Measurements from ENCODE around the gene RTL10. TPM values are rescaled to one million over a fixed set of nuclear protein-coding genes. Genes with fewer than 3 reads are reported as not detected.

The RTL10 gene
- total and polyA plus RNA-seq, 7 experiments from 2014 or later = 14.9 to 36.8 (median 20.8) TPM

- intact Hi-C loops (cut with micrococcal nuclease) = no loop called here
- peaks cover 0 to 15% (median 0%) of the 10 kb centered on the region in 5 donors for H3K27me3 Mint-ChIP-seq
- H3K9me3 ChIP-seq (ENCODE audit: control insufficient read depth in 2 of 3, low read length in 3 of 3) = no peaks in the 10 kb centered on the region
- ChIA-PET CTCF (no interaction called here), POLR2A (interaction anchor here (1.3 kb wide), 1 partner anchor 17 kb away, joined by 4 read pairs; no protein-coding TSS in a partner anchor)
- H3K27ac Mint-ChIP-seq = peak overlapping the region in 4 of 9 donors; percentile 24 to 62 (median 54)
- DNase-seq (peak in 1 of 9 donors; percentile 2), ATAC-seq (no peak)
- H3K4me3 Mint-ChIP-seq = no peak overlapping the region
- no peak overlapping the region for H3K27ac ChIP-seq (ENCODE audit: low read depth, low read length)
- no peaks in the 10 kb centered on the region for H3K4me1 ChIP-seq (ENCODE audit: control insufficient read depth in 2 of 2, insufficient read depth in 2 of 2, low read length in 2 of 2)
- H3K4me1 Mint-ChIP-seq = peaks cover 0 to 13% (median 7%) of the 10 kb centered on the region in 7 donors
- H3K36me3 ChIP-seq (ENCODE audit: control insufficient read depth in 2 of 3, insufficient read depth in 3 of 3, low read length in 3 of 3) = no peaks in the 10 kb centered on the region
- no peak overlapping the region for H3K4me3 ChIP-seq (ENCODE audit: low read length)
- H3K36me3 Mint-ChIP-seq = peaks cover 0 to 4% (median 4%) of the 10 kb centered on the region in 5 donors
- no peaks in the 10 kb centered on the region for H3K9me3 Mint-ChIP-seq
- H3K27me3 ChIP-seq (ENCODE audit: control insufficient read depth in 2 of 2, insufficient read depth in 2 of 2, low read length in 2 of 2) = no peaks in the 10 kb centered on the region
Observed at GRCh38 chr22:19868333-19868732, 13.7 kb upstream of the RTL10 start.

- ATAC-seq (no peak), DNase-seq (no peak)
- peaks cover 0 to 13% (median 7%) of the 10 kb centered on the region in 7 donors for H3K4me1 Mint-ChIP-seq
- ChIA-PET POLR2A (no interaction called here), CTCF (no interaction called here)
- Histone ChIP-seq H3K4me3 (ENCODE audit: low read length) (no peak overlapping the region), H3K4me1 (ENCODE audit: control insufficient read depth in 2 of 2, insufficient read depth in 2 of 2, low read length in 2 of 2) (no peaks in the 10 kb centered on the region), H3K27ac (ENCODE audit: low read depth, low read length) (no peak overlapping the region), H3K27me3 (ENCODE audit: control insufficient read depth in 2 of 2, insufficient read depth in 2 of 2, low read length in 2 of 2) (no peaks in the 10 kb centered on the region), H3K36me3 (ENCODE audit: control insufficient read depth in 2 of 3, insufficient read depth in 3 of 3, low read length in 3 of 3) (no peaks in the 10 kb centered on the region), H3K9me3 (ENCODE audit: control insufficient read depth in 2 of 3, low read length in 3 of 3) (no peaks in the 10 kb centered on the region)
- intact Hi-C loops (cut with micrococcal nuclease) = no loop called here
- H3K27ac Mint-ChIP-seq = peak overlapping the region in 1 of 9 donors; percentile 62
- peaks cover 0 to 4% (median 4%) of the 10 kb centered on the region in 5 donors for H3K36me3 Mint-ChIP-seq
- no peak overlapping the region for H3K4me3 Mint-ChIP-seq
- peaks cover 0 to 15% (median 0%) of the 10 kb centered on the region in 5 donors for H3K27me3 Mint-ChIP-seq
- H3K9me3 Mint-ChIP-seq = no peaks in the 10 kb centered on the region
Observed at GRCh38 chr22:19867617-19868016, 12.9 kb upstream of the RTL10 start.

- H3K4me1 Mint-ChIP-seq = peaks cover 0 to 15% (median 9%) of the 10 kb centered on the region in 7 donors
- no peaks in the 10 kb centered on the region for H3K27me3 ChIP-seq (ENCODE audit: control insufficient read depth in 2 of 2, insufficient read depth in 2 of 2, low read length in 2 of 2)
- H3K9me3 ChIP-seq (ENCODE audit: control insufficient read depth in 2 of 3, low read length in 3 of 3) = no peaks in the 10 kb centered on the region
- H3K36me3 Mint-ChIP-seq = peaks cover 0 to 6% (median 4%) of the 10 kb centered on the region in 5 donors
- H3K4me3 Mint-ChIP-seq = no peak overlapping the region
- CTCF ChIA-PET = interaction anchor here (0.6 to 1.1 kb wide), 4 partner anchors 19 to 135 kb away, joined by 3 to 4 read pairs (median 3); no protein-coding TSS in a partner anchor
- H3K27me3 Mint-ChIP-seq = peaks cover 0 to 15% (median 0%) of the 10 kb centered on the region in 5 donors
- no peak overlapping the region for H3K27ac Mint-ChIP-seq
- H3K4me3 ChIP-seq (ENCODE audit: low read length) = no peak overlapping the region
- POLR2A ChIA-PET = interaction anchor here (0.7 to 3.1 kb wide), 4 partner anchors 12 to 726 kb away, joined by 3 to 25 read pairs (median 5); partner anchors contain the start of genes GNB1L and RTL10
- H3K36me3 ChIP-seq (ENCODE audit: control insufficient read depth in 2 of 3, insufficient read depth in 3 of 3, low read length in 3 of 3) = no peaks in the 10 kb centered on the region
- no peaks in the 10 kb centered on the region for H3K4me1 ChIP-seq (ENCODE audit: control insufficient read depth in 2 of 2, insufficient read depth in 2 of 2, low read length in 2 of 2)
- H3K9me3 Mint-ChIP-seq = no peaks in the 10 kb centered on the region
- ATAC-seq (no peak), DNase-seq (no peak)
- intact Hi-C loops (cut with micrococcal nuclease) = no loop called here
- no peak overlapping the region for H3K27ac ChIP-seq (ENCODE audit: low read depth, low read length)
Observed at GRCh38 chr22:19866665-19867009, 12.0 kb upstream of the RTL10 start.

GRCh38 chr22:19865141-19865829, 10.6 kb upstream of the RTL10 start:
- H3K36me3 ChIP-seq (ENCODE audit: control insufficient read depth in 2 of 3, insufficient read depth in 3 of 3, low read length in 3 of 3) = no peaks in the 10 kb centered on the region
- H3K4me3 ChIP-seq (ENCODE audit: low read length) = no peak overlapping the region
- Mint-ChIP-seq H3K4me3 (no peak overlapping the region), H3K27ac (peak overlapping the region in 1 of 9 donors; percentile 12), H3K9me3 (no peaks in the 10 kb centered on the region), H3K36me3 (peaks cover 0 to 9% (median 4%) of the 10 kb centered on the region in 5 donors), H3K4me1 (peaks cover 0 to 21% (median 13%) of the 10 kb centered on the region in 7 donors), H3K27me3 (peaks cover 0 to 15% (median 0%) of the 10 kb centered on the region in 5 donors)
- intact Hi-C loops (cut with micrococcal nuclease) = loop anchor here in 1 of 2 donors (2.0 kb wide), 1 partner anchor 20 kb away; no protein-coding TSS in a partner anchor
- no peak overlapping the region for H3K27ac ChIP-seq (ENCODE audit: low read depth, low read length)
- POLR2A ChIA-PET = interaction anchor here (0.7 to 3.1 kb wide), 4 partner anchors 10 to 25 kb away, joined by 3 to 25 read pairs (median 4); partner anchors contain the start of genes GNB1L and RTL10
- ATAC-seq = no peak
- no peaks in the 10 kb centered on the region for H3K27me3 ChIP-seq (ENCODE audit: control insufficient read depth in 2 of 2, insufficient read depth in 2 of 2, low read length in 2 of 2)
- no peaks in the 10 kb centered on the region for H3K9me3 ChIP-seq (ENCODE audit: control insufficient read depth in 2 of 3, low read length in 3 of 3)
- CTCF ChIA-PET = interaction anchor here (0.6 to 1.1 kb wide), 2 partner anchors 22 to 29 kb away, joined by 3 read pairs; no protein-coding TSS in a partner anchor
- no peak for DNase-seq
- H3K4me1 ChIP-seq (ENCODE audit: control insufficient read depth in 2 of 2, insufficient read depth in 2 of 2, low read length in 2 of 2) = no peaks in the 10 kb centered on the region

GRCh38 chr22:19864538-19865106, 9.9 kb upstream of the RTL10 start:
- Mint-ChIP-seq H3K4me1 (peaks cover 0 to 21% (median 14%) of the 10 kb centered on the region in 7 donors), H3K27ac (no peak overlapping the region), H3K36me3 (peaks cover 0 to 9% (median 4%) of the 10 kb centered on the region in 5 donors), H3K9me3 (no peaks in the 10 kb centered on the region), H3K27me3 (peaks cover 0 to 15% (median 0%) of the 10 kb centered on the region in 5 donors), H3K4me3 (peak overlapping the region in 1 of 10 donors; percentile 0)
- Histone ChIP-seq H3K4me3 (ENCODE audit: low read length) (no peak overlapping the region), H3K9me3 (ENCODE audit: control insufficient read depth in 2 of 3, low read length in 3 of 3) (no peaks in the 10 kb centered on the region), H3K27me3 (ENCODE audit: control insufficient read depth in 2 of 2, insufficient read depth in 2 of 2, low read length in 2 of 2) (no peaks in the 10 kb centered on the region), H3K36me3 (ENCODE audit: control insufficient read depth in 2 of 3, insufficient read depth in 3 of 3, low read length in 3 of 3) (no peaks in the 10 kb centered on the region), H3K27ac (ENCODE audit: low read depth, low read length) (no peak overlapping the region), H3K4me1 (ENCODE audit: control insufficient read depth in 2 of 2, insufficient read depth in 2 of 2, low read length in 2 of 2) (no peaks in the 10 kb centered on the region)
- ChIA-PET POLR2A (interaction anchor here (0.7 to 3.1 kb wide), 3 partner anchors 10 to 23 kb away, joined by 3 to 25 read pairs (median 3); partner anchors contain the start of genes GNB1L and RTL10), CTCF (interaction anchor here (0.6 kb wide), 1 partner anchor 30 kb away, joined by 3 read pairs; no protein-coding TSS in a partner anchor)
- ATAC-seq (no peak), DNase-seq (no peak)
- intact Hi-C loops (cut with micrococcal nuclease) = loop anchor here in 1 of 2 donors (2.0 kb wide), 1 partner anchor 20 kb away; no protein-coding TSS in a partner anchor

GRCh38 chr22:19863571-19863970, 8.9 kb upstream of the RTL10 start:
- Mint-ChIP-seq H3K4me3 (no peak overlapping the region), H3K9me3 (no peaks in the 10 kb centered on the region), H3K4me1 (peaks cover 0 to 27% (median 18%) of the 10 kb centered on the region in 7 donors), H3K27me3 (peaks cover 0 to 15% (median 0%) of the 10 kb centered on the region in 5 donors), H3K27ac (peak overlapping the region in 1 of 9 donors; percentile 43), H3K36me3 (peaks cover 0 to 9% (median 4%) of the 10 kb centered on the region in 5 donors)
- DNase-seq = no peak
- Histone ChIP-seq H3K4me3 (ENCODE audit: low read length) (no peak overlapping the region), H3K4me1 (ENCODE audit: control insufficient read depth in 2 of 2, insufficient read depth in 2 of 2, low read length in 2 of 2) (no peaks in the 10 kb centered on the region), H3K27me3 (ENCODE audit: control insufficient read depth in 2 of 2, insufficient read depth in 2 of 2, low read length in 2 of 2) (no peaks in the 10 kb centered on the region), H3K9me3 (ENCODE audit: control insufficient read depth in 2 of 3, low read length in 3 of 3) (no peaks in the 10 kb centered on the region), H3K36me3 (ENCODE audit: control insufficient read depth in 2 of 3, insufficient read depth in 3 of 3, low read length in 3 of 3) (no peaks in the 10 kb centered on the region), H3K27ac (ENCODE audit: low read depth, low read length) (no peak overlapping the region)
- intact Hi-C loops (cut with micrococcal nuclease) = no loop called here
- POLR2A ChIA-PET = interaction anchor here (0.8 kb wide), 1 partner anchor 27 kb away, joined by 3 read pairs; no protein-coding TSS in a partner anchor
- CTCF ChIA-PET = no interaction called here
- no peak for ATAC-seq
